HK-2 (cell line): ENCODE results near the gene CNKSR2.
A peak's percentile ranks its signal among the peaks of the same experiment; 100 is the strongest.

ENCODE experiments used
- DNase-seq: peaks from one replicate; pipeline ENCODE4 v3.0.0-alpha.2; 2018; ENCODE audit not compliant: unreplicated experiment

CNKSR2 gene

GRCh38 chrX:21374163-21374993 lies at the start of gene CNKSR2:
Gene CNKSR2, plus strand, starts transcription at chrX:21374418. Its CDS starts 480 bp downstream, at chrX:21374898.
- DNase-seq: peak; percentile 78

- DNase-seq: no peak
Measured at GRCh38 chrX:21354725-21355124, 19.5 kb upstream of the CNKSR2 start.

- DNase-seq: no peak
Measured at GRCh38 chrX:21355831-21356230, 18.4 kb upstream of the CNKSR2 start.

- no peak for DNase-seq
Measured at GRCh38 chrX:21369613-21370012, 4.6 kb upstream of the CNKSR2 start.

GRCh38 chrX:21373001-21373400 lies 1.2 kb upstream of the CNKSR2 start:
- DNase-seq: no peak

GRCh38 chrX:21373637-21374162 lies 518 bp upstream of the CNKSR2 start:
- peak; percentile 41 for DNase-seq

GRCh38 chrX:21374994-21375707 lies 933 bp downstream of the CNKSR2 start:
- peak; percentile 27 for DNase-seq

GRCh38 chrX:21375708-21376009 lies 1.4 kb downstream of the CNKSR2 start:
- no peak for DNase-seq

GRCh38 chrX:21376636-21377035 lies 2.4 kb downstream of the CNKSR2 start:
- DNase-seq: no peak

- DNase-seq: no peak
Measured at GRCh38 chrX:21379991-21380390, 5.8 kb downstream of the CNKSR2 start.

- DNase-seq: no peak
Measured at GRCh38 chrX:21382715-21383114, 8.5 kb downstream of the CNKSR2 start.

GRCh38 chrX:21383546-21383945 lies 9.3 kb downstream of the CNKSR2 start:
- DNase-seq: no peak

- no peak for DNase-seq
Measured at GRCh38 chrX:21384178-21384577, 10.0 kb downstream of the CNKSR2 start.

- no peak for DNase-seq
Measured at GRCh38 chrX:21394792-21395191, 20.6 kb downstream of the CNKSR2 start.

GRCh38 chrX:21398426-21398825 lies 24.2 kb downstream of the CNKSR2 start:
- DNase-seq: no peak

- DNase-seq: no peak
Measured at GRCh38 chrX:21400408-21401121, 26.3 kb downstream of the CNKSR2 start.

GRCh38 chrX:21408307-21408706 lies 34.1 kb downstream of the CNKSR2 start:
- no peak for DNase-seq

- no peak for DNase-seq
Measured at GRCh38 chrX:21408788-21409187, 34.6 kb downstream of the CNKSR2 start.

- DNase-seq: no peak
Measured at GRCh38 chrX:21412029-21412428, 37.8 kb downstream of the CNKSR2 start.

GRCh38 chrX:21412883-21413282 lies 38.7 kb downstream of the CNKSR2 start:
- DNase-seq: no peak

- no peak for DNase-seq
Measured at GRCh38 chrX:21427086-21427485, 52.9 kb downstream of the CNKSR2 start.

GRCh38 chrX:21437036-21437435 lies 62.8 kb downstream of the CNKSR2 start:
- no peak for DNase-seq
